K562 (cell line): ENCODE measurements around the gene CELSR3. TPM values are rescaled to one million over a fixed set of nuclear protein-coding genes. Genes with fewer than 3 reads are reported as not detected.

Source experiments
- ATAC-seq: fragments of 200-7000 bp; cut with Tn5 transposase; 3 replicates; pipeline ENCODE4 v1.9.1; 2020; ENCODE audit warnings: moderate library complexity
- BruUV-seq: library from RNA; stranded (reverse); fragments of 400-500 nt; replicated peaks from 2 replicates; lab custom pipeline; 2021; lab: Mats Ljungman, UMichigan
- CTCF ChIA-PET: fragments of 300-600 bp; formaldehyde crosslinking; extraction: SDS; loops from one replicate; lab custom pipeline; 2021; ENCODE audit warnings: low intra/inter-chr PET ratio; lab: Yijun Ruan, JAX
- POLR2A ChIA-PET: fragments of 300-600, 350-650 bp; sonication (Branson Sonifier 250); formaldehyde crosslinking; extraction: SDS; loops from one replicate; lab custom pipeline; 2021; ENCODE audit warnings: antibody characterized with exemption, inconsistent platforms; lab: Yijun Ruan, JAX
- DNase-seq, 4 experiments: peaks; one replicate each; pipeline versions ENCODE4 v3.0.0 to v3.0.0-alpha.2; 2011 to 2018; ENCODE audit warnings: low spot score in 3 of 4, mixed read lengths in 3 of 4; ENCODE audit errors: extremely low read depth in 1 of 4
- FAIRE-seq: peaks from 2 replicates; lab custom pipeline; 2011; peaks lifted over from hg19 to GRCh38; lab: Jason Lieb, UNC
- H2AFZ ChIP-seq: 2 replicates; pipeline ENCODE4 v1.6.0; 2011; ENCODE audit warnings: low read depth, low read length, control low read depth, inconsistent platforms
- H3K27ac ChIP-seq: fragments of 200-600 bp; 3 replicates; pipeline ENCODE4 v1.8.0; 2011; ENCODE audit warnings: low read depth, mild to moderate bottlenecking, control low read depth, inconsistent platforms, low read length, moderate library complexity, mixed read lengths; ENCODE audit errors: extremely low read depth
- H3K27me3 ChIP-seq, 2 experiments: fragments of 300-600 bp in 1 of 2; 2 replicates in 1 of 2; 3 replicates in 1 of 2; pipeline versions ENCODE4 v1.6.0 to v1.8.0; 2011; ENCODE audit warnings: inconsistent platforms in 2 of 2, low read length in 2 of 2, mild to moderate bottlenecking in 1 of 2, mixed read lengths in 1 of 2, moderate library complexity in 1 of 2; ENCODE audit not compliant: control insufficient read depth in 2 of 2, insufficient read depth in 2 of 2
- H3K36me3 ChIP-seq: fragments of 300-600 bp; 3 replicates; pipeline ENCODE4 v1.8.0; 2011; ENCODE audit warnings: mild to moderate bottlenecking, low read length, inconsistent platforms; ENCODE audit not compliant: control insufficient read depth, insufficient read depth
- H3K4me1 ChIP-seq, 2 experiments: fragments of 200-600 bp in 1 of 2; replicated peaks in 1 of 2; 2 replicates in 1 of 2; 3 replicates in 1 of 2; pipeline versions ENCODE4 v1.5.1 to v1.8.0; 2011; ENCODE audit warnings: inconsistent platforms in 2 of 2, low read length in 2 of 2, mild to moderate bottlenecking in 1 of 2, mixed read lengths in 1 of 2, moderate library complexity in 1 of 2; ENCODE audit not compliant: control insufficient read depth in 2 of 2, insufficient read depth in 2 of 2
- H3K4me2 ChIP-seq: 2 replicates; pipeline ENCODE4 v1.6.1; 2011; ENCODE audit warnings: low read length, control low read depth, inconsistent platforms, mixed read lengths; ENCODE audit not compliant: insufficient read depth
- H3K4me3 ChIP-seq: fragments of 200-600 bp; sonication (generic), shearing (Covaris generic); 2 replicates; pipeline ENCODE4 v1.5.1; 2016; ENCODE audit warnings: control low read depth, inconsistent platforms
- H3K79me2 ChIP-seq: fragments of 200-600 bp; 3 replicates; pipeline ENCODE4 v1.8.0; 2011; ENCODE audit warnings: low read length, inconsistent platforms; ENCODE audit not compliant: control insufficient read depth, insufficient read depth
- H3K9ac ChIP-seq, 2 experiments: 2 replicates each; pipeline versions ENCODE4 v1.6.0 to v1.6.1; 2011; ENCODE audit warnings: low read depth in 2 of 2, low read length in 2 of 2, control low read depth in 1 of 2, inconsistent platforms in 1 of 2, mild to moderate bottlenecking in 1 of 2, mixed read lengths in 1 of 2; ENCODE audit not compliant: insufficient read depth in 1 of 2
- H3K9me1 ChIP-seq: one replicate; pipeline ENCODE4 v1.6.0; 2011; ENCODE audit warnings: inconsistent platforms, mild to moderate bottlenecking, low read length, moderate library complexity; ENCODE audit not compliant: control insufficient read depth, insufficient read depth
- H3K9me3 ChIP-seq: replicated peaks from 2 replicates; pipeline ENCODE4 v1.5.1; 2011; ENCODE audit warnings: low read depth, low read length, inconsistent platforms; ENCODE audit not compliant: control insufficient read depth, insufficient read depth
- H4K20me1 ChIP-seq: replicated peaks from 2 replicates; pipeline ENCODE4 v1.6.1; 2011; ENCODE audit warnings: low read length, inconsistent platforms, mixed read lengths; ENCODE audit not compliant: control insufficient read depth, insufficient read depth
- GTF2E2 ChIP-seq: fragments of 200-800 bp; sonication (Bioruptor generic); IDR thresholded peaks from 2 replicates; pipeline ENCODE4 v1.6.1; 2016; ENCODE audit warnings: missing genetic modification characterization, missing compliant biosample characterization
- POLR2G ChIP-seq: fragments of 200-400 bp; formaldehyde crosslinking; IDR thresholded peaks from 2 replicates; pipeline ENCODE4 v1.6.1; 2017; ENCODE audit warnings: low read depth, mild to moderate bottlenecking, antibody characterized with exemption, low read length, moderate library complexity
- RBFOX2 ChIP-seq: fragments of 200-400 bp; formaldehyde crosslinking; IDR thresholded peaks from 2 replicates; pipeline ENCODE4 v1.6.1; 2017; ENCODE audit warnings: low read depth, mild to moderate bottlenecking, low read length, moderate library complexity
- ZNF644 ChIP-seq: fragments of 200-800 bp; sonication (Bioruptor generic); IDR thresholded peaks from 2 replicates; pipeline ENCODE4 v1.6.1; 2016; ENCODE audit warnings: low read depth, missing genetic modification characterization, missing compliant biosample characterization
- WGBS: fragments of 100-300 bp; shearing (Covaris generic); methylation state at CpG from one replicate; pipeline ENCODE4 v1.1.6; 2016; ENCODE audit warnings: low coverage, mixed read lengths; ENCODE audit not compliant: insufficient coverage; ENCODE audit errors: missing lambda C conversion rate; 5-methylcytosine and 5-hydroxymethylcytosine counted together
- in situ Hi-C: fragments of 300-500 bp; cut with MboI; formaldehyde crosslinking; loops from 4 replicates; pipeline ENCODE4 v1.15.0; 2018; ENCODE audit warnings: inconsistent platforms, mixed read lengths
- intact Hi-C: fragments of 100-400 bp; cut with micrococcal nuclease; formaldehyde crosslinking; loops from 2 replicates; pipeline ENCODE4 v1.14.2; 2022
- polyA plus RNA-seq, 8 experiments: library from polyadenylated mRNA; depleted of rRNA in 4 of 8; stranded (reverse) in 5 of 8; unstranded in 3 of 8; fragments of >200 nt; fragmentation: Nextera tagmentation in 2 of 8; fragmentation: Illumina TruSeq in 1 of 8; extraction: Ambion mirVana in 2 of 8; extraction: Trizol in 1 of 8; gene quantifications; 2 replicates each; pipeline versions ENCODE4 v1.2.1 to v1.2.3, GENCODE V29; 2011 to 2014; ENCODE audit warnings: inconsistent platforms in 1 of 8, missing spikeins in 1 of 8
- total RNA-seq, 7 experiments: library from RNA; depleted of rRNA in 6 of 7; stranded (reverse); fragments of >200 nt in 6 of 7; fragmentation: Illumina TruSeq in 2 of 7; extraction: Trizol in 2 of 7; gene quantifications; 2 replicates each; pipeline versions ENCODE4 v1.2.1 to v1.2.3, GENCODE V29; 2011 to 2021; ENCODE audit warnings: low replicate concordance in 1 of 7

CELSR3 gene
- total and polyA plus RNA-seq, 9 of the 15 experiments (the other 6 are each of a cell fraction or from before 2014, with no cell fraction given), result 0.10 to 2.7 (median 0.76) TPM

GRCh38 chr3:48600711-48601621 is 61.7 kb downstream of the CELSR3 start:
- TF ChIP-seq POLR2G (peak; percentile 29; the same call in 1 of the 2 replicates), GTF2E2 (tag) (no peak), ZNF644 (tag) (no peak), RBFOX2 (peak; percentile 48; the same call in 1 of the 2 replicates)
- Histone ChIP-seq H3K4me1 (peaks cover 4 to 10% of the 10 kb centered on the region in 2 experiments; a peak in 4 of 5 replicates), H3K27ac (no peak overlapping the region), H3K4me2 (no peak overlapping the region), H3K36me3 (peaks cover 84% of the 10 kb centered on the region; the same call in 2 of the 3 replicates), H2AFZ (no peak overlapping the region), H3K27me3 (no peaks in the 10 kb centered on the region), H3K9me1 (no peaks in the 10 kb centered on the region), H3K79me2 (0 out of 3 replicates have a peak, but pooled peaks cover 4% of the 10 kb centered on the region), H4K20me1 (no peaks in the 10 kb centered on the region), H3K4me3 (no peak overlapping the region), H3K9me3 (no peaks in the 10 kb centered on the region), H3K9ac (no peak overlapping the region; a peak in 1 of 4 replicates)
- FAIRE-seq (no peak), DNase-seq (no peak), ATAC-seq (no peak)
- ChIA-PET POLR2A (interaction anchor here (0.7 kb wide), 1 partner anchor 842 kb away, joined by 3 read pairs; no protein-coding TSS in a partner anchor), CTCF (no interaction called here)
- in situ Hi-C loops (no loop called here), intact Hi-C loops (no loop called here)
- no TSS peak for BruUV-seq
- WGBS, result 97% methylated on average over 16 of the region's 19 CpGs
